ENCODE data around the gene RANBP17.
"Not testable (repeated sequence)": the region's sequence is repeated elsewhere in the genome, so short reads cannot be mapped to it uniquely, and the experiment has no call there.

RANBP17 gene

DNA sequence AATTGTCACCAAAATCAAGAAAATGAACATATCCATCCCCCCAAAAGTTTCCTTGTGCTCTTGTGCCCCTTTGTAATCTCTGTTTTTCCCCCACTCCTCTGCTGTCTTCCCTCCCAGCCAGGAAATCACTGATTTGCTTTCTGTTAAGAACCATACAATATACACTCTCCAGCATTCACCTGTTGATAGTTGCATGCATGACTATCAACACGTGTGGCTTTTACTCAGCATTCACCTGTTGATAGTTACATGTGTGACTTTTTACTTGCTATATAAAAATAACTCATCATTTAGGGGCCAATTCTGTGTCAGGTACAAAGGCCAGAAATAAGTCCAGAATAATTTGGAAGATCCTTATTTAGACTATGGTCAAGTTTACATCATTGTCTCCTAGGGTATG is 6.0 kb downstream of the RANBP17 start:
- no peak for DNase-seq (ENCODE audit: low read depth)

DNA sequence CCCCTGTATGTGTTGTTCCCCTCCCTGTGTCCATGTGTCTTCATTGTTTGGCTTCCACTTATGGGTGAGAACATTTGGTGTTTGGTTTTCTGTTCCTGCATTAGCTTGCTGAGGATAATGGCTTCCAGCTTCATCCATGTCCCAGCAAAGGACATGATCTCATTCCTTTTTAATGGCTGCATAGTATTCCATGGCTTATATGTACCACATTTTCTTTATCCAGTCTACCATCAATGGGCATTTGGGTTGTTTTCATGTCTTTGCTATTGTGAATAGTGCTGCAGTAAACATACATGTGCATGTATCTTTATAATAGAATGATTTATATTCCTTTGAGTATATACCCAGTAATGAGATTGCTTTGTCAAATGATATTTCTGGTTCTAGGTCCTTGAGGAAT is 8.6 kb downstream of the RANBP17 start:
- DNase-seq (ENCODE audit: low read depth) = not testable (repeated sequence)

DNA sequence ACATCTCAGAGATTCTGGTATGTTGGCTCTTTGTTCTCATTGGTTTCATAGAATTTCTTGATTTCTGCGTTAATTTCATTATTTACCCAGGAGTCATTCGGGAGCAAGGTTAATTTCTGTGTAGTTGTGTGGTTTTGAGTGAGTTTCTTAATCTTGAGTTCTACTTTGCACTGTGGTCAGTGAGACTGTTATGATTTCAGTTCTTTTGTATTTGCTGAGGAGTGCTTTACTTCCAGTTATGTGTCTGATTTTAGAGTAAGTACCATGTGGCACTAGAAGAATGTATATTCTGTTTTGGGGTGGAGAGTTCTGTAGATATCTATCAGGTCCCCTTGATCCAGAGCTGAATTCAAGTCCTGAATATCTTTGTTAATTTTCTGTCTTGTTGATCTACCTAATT is 12.2 kb downstream of the RANBP17 start:
- no peak for DNase-seq (ENCODE audit: low read depth)

DNA sequence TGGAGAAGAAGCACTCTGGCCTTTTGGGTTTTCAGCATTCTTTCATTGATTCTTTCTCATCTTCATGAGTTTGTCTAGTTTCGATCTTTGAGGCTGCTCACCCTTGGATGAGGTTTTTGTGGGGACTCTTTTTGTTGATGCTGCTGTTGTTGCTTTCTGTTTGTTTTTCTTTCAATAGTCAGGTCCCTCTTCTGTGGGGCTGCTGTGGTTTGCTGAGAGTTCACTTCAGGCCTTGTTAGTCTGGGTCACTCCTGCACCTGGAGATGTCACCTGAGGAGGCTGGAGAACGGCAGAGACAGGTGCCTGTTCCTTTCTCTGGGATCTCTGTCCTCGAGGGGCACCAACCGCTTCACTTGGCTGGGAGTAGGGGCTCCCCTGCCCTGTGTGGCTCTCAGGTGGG is 14.0 kb downstream of the RANBP17 start:
- DNase-seq (ENCODE audit: low read depth) = no peak

DNA sequence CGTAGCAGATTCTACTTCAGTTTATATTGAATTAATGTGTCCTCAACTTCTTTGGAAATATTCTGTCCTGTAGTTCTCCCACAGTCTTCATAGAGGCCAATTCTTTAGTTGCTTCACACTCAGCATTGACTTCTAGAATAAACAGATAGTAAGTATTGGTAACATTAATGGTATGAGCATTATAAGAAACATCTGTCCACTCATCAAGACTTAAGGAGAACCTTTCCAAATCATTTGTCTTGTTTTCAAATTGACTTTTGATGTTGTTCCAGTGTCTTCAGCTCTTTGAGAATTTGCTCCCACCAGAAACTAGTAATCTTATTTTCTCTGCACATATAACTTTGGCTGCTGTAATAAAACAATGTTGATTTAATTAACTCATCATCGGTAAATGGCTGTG is 18.3 kb downstream of the RANBP17 start:
- no peak for DNase-seq (ENCODE audit: low read depth)

DNA sequence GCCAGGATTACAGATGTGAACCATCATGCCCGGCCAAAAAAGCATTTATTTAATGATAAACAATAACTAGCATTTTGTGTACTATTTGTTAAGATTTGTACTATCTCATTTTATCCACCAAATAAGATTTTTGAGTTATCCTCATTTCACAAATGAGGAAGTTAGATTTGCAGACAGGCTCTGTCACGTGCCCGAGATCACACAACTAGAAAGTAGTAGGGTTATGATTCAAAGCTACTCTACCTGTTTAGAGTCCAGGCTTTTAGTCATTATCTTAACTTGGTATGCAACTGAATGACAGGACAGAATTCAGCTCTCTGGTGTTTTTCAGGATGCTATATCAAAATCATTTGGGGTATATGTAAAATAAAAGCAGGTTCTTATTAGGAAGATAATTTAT is 20.5 kb downstream of the RANBP17 start:
- DNase-seq (ENCODE audit: low read depth) = no peak

DNA sequence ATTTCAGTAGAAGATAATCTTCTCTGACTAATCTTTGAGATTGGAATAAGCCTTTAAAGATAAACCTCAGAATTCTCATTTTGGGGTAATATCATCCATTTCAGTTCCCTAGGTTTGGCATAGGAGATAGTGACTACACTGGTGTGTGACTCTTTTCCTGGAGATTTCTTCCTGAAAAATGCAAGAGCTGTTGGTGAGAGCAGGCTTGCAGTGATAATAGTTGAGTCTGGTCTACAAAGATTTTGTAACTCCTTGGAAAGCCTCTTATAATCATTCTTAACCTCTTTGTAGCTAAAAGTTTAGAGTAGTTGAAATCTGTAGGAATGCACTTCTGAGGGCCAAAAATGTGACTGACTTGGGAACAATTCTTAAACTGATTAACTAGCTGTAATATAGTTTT is 23.4 kb downstream of the RANBP17 start:
- no peak for DNase-seq (ENCODE audit: low read depth)

DNA sequence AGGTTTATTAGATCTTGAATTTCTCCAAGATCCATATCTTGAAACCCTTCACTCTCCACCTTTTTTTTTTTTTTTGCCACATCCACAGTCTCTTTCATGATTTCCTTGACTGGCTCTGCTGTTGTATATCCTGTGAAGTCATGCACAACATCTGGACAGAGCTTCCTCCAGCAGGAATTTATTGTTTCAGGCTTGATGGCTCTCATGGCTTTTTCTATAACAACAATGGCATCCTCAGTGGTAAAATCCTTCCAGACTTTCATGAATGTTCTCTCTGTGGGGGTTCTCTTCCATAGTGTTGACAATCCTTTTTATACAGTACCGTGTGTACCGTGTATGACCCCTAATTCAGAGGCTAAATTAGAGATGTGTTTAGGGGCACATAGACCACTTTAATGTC is 24.0 kb downstream of the RANBP17 start:
- no peak for DNase-seq (ENCODE audit: low read depth)

DNA sequence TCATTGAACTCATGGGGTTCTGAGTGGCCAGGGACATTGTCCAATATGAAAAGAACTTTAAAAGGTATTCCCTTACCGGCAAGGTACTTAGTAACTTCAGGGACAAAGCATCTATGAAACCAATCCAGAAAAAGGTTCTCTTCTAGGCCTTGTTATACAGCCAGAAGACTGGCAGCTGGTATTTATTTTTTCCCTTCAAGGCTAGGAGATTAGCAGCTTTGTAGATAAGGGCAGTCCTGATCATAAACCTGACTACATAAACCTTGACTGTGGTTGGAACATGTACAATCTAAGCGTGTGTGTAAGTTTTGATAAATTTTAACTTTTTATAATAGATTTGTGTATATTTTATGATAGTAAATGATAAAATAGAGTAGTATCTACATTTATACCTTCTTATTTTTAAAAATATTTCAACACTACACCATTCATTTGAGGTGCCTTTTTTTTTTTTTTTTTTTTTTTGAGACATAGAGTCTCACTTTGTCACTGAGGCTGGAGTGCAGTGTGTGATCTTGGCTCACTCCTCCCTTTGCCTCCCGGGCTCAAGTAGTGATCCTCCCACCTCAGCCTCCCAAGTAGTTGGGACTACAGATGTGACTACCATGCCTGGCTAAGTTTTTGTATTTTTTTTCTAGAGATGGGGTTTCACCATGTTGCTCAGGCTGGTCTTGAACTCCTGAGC is 24.5 kb downstream of the RANBP17 start:
- DNase-seq (ENCODE audit: low read depth) = no peak

DNA sequence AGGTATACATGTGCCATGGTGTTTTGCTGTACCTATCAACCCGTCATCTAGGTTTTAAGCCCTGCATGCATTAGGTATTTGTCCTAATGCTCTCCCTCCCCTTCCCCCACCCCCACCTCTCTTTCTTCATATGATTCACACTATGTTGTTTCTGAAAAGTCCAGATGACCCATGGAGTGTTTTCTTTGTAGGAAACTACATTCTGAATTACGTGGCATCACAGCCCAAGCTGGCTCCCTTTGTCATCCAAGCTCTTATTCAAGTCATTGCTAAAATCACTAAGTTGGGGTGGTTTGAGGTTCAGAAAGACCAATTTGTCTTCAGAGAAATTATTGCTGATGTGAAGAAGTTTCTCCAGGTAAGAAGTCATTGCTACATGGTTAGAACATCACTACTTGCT is 30.4 kb downstream of the RANBP17 start:
- DNase-seq (ENCODE audit: low read depth) = no peak

DNA sequence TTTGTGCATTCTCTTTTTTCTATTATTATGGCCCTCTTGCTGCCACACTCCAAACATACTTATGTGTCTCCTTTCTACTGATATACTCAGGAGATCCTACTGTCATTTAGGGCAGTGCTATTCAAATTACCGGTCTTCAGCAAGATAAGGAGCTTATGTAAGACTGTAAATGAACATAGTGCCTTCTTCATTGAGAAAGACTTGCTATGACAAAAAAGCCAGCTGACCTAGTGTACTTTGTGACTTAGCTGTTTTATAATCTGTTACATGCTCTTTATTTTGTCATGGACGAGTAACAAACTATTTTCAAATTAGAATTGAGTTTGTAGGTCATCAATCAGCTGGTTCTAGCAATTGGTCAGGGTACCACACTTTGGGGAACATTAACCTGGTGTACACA is 32.8 kb downstream of the RANBP17 start:
- DNase-seq (ENCODE audit: low read depth) = no peak

DNA sequence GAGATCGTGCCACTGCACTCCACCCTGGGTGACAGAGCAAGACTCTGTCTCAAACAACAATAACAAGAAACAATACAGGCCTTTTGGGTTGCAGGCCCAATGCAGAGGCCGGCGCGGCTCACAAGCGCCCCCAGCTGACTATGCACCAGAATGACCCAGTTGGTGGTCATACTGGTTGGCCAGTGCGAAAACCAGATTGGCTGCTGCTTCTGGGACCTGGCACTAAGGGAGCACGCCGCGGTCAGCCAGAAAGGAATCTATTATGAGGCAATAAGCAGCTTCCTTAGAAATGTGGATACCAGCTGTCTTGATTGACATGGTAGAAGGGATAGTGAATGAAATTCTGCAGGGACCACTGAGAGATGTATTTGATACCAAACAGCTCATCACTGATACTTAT is 35.0 kb downstream of the RANBP17 start:
- no peak for DNase-seq (ENCODE audit: low read depth)

DNA sequence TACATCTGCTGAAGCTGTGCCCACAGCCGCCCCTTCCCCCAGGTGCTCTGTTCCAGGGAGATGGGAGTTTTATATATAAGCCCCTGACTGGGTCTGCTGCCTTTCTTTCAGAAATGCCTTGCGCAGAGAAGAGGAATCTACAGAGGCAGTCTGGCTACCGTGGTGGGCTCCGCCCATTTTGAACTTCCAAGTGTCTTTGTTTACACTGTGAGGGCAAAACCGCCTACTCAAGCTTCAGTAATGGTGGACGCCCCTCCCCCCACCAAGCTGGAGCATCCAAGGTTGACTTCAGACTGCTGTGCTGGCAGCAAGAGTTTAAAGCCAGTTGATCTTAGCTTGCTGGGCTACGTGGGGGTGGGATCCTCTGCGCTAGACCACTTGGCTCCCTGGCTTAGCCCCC is 41.3 kb downstream of the RANBP17 start:
- no peak for DNase-seq (ENCODE audit: low read depth)

DNA sequence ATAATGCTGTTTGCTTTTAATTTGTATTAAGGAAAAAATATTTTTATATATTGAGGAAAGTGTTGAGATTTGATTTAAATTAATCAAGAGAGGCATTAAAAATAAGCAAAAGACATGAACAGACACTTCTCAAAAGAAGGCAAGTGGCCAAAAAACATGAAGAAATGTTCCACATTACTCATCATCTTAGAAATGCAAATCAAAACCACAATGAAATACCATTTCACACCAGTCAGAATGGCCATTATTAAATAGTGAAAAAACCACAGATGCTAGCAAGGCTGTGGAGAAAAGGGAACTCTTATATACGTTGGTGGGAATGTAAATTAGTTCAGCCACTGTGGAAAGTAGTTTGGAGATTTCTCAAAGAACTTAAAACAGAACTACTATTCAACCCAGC is 45.9 kb downstream of the RANBP17 start:
- DNase-seq (ENCODE audit: low read depth) = no peak

DNA sequence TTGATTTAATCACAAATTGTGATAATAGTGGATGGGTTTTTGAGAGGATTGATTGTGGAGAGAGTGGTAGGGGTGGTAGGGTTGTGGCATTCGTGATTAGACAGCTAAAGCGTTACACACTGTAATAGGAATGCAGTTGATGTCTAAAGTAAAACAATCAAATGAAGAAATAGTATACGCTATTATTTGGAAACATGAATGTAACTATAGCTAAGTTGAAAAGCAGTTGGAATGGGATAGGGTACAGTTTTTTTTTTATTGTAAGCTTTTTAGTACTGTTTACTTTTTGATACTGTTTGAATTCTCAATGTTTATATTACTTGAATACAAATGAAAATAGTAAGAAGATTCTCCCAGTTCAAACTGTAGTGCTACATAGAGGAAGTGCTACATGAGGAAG is 51.8 kb downstream of the RANBP17 start:
- no peak for DNase-seq (ENCODE audit: low read depth)

DNA sequence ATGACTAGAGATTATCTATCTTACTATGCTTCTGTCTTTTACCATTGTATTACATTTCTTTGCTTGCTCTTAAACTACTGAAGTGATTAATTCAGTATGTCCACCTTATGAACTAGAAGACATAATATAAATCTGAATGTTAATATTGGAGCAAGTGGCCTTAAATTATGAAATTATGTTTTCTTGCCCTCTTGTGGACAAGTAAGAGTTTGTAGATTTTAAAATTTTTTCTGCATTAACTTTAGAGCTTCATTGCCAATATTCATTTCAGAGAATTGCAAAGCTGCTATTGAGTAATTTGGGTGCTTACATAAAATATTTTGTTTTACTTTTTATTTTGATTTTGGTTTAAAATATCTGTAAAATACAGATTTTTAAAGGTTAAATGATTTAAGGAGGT is 55.3 kb downstream of the RANBP17 start:
- DNase-seq (ENCODE audit: low read depth) = no peak

DNA sequence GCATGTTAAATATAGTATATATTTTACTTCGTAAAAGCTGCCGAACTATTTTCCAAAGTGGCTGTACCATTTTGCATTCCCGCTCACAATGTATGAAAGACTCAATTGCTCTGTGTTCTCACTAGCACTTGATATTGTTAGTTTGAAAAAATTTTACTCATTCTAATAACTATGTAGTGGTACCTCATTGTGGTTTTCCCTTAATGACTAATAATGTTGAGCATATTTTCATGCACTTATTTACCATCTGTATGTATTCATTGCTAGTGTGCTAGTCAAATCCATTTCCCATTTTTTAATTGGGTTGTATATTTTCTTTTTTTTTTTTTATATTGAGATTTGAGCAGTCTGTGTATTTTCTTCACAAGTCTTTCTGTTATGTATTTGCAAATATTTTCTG is 58.4 kb downstream of the RANBP17 start:
- DNase-seq (ENCODE audit: low read depth) = no peak

DNA sequence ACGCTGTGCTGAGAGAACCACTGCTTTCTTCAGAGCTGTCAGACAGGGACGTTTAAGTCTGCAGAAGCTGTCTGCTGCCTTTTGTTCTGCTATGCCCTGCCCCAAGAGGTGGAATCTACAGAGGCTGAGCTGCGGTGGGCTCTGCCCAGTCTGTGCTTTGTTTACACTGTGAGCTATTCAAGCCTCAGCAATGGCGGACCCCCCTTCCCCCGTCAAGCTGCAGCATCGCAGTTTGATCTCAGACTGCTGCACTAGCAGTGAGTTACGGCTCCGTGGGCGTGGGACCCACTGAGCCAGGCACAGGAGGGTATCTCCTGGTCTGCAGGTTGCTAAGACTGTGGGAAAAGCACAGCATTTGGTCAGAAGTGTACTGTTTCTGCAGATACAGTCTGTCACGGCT is 60.5 kb downstream of the RANBP17 start:
- not testable (repeated sequence) for DNase-seq (ENCODE audit: low read depth)

DNA sequence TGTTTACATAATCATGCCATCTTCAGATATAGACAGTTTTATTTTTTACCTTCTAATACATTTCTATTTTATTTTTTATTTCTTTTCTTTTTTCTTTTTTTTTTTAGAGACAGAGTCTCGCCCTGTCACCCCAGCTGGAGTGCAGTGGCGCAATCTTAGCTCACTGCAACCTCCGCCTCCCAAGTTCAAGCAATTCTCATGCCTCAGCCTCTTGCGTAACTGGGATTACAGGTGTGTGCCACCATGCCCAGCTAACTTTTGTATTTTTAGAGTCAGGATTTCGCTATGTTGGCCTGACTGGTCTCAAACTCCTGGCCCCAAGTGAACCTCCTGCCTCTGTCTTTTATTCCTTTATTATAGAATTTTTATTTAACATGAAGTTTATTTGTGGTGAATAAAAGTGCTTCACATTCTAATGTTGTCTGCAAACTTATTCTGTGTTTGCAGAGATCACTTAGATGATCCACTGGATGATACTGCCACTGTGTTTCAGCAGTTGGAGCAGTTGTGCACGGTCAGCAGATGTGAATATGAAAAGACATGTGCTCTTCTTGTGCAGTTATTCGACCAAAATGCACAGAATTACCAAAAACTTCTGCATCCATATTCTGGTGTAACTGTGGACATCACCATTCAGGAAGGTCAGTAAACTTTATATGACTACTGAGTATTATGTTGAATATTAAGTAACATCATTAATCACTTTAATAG is 62.2 kb downstream of the RANBP17 start:
- DNase-seq (ENCODE audit: low read depth) = no peak

DNA sequence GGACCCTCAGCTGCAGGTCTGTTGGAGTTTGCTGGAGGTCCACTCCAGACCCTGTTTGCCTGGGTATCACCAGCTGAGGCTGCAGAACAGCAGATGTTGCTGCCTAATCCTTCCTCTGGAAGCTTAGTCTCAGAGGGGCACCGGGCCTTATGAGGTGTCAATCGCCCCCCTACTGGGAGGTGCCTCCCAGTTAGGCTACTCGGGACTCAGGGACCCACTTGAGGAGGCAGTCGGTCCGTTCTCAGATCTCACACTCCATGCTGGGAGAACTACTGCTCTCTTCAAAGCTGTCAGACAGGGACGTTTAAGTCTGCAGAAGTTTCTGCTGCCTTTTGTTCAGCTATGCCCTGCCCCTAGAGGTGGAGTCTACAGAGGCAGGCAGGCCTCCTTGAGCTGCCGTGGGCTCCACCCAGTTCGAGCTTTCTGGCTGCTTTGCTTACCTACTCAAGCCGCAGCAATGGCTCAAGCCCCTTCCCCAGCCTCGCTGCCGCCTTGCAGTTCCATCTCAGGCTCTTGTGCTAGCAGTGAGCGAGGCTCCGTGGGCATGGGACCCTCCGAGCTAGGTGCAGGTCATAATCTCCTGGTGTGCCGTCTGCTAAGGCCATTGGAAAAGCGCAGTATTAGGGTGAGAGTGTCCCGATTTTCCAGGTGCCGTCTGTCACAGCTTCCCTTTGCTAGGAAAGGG is 73.9 kb downstream of the RANBP17 start:
- DNase-seq (ENCODE audit: low read depth) = not testable (repeated sequence)

DNA sequence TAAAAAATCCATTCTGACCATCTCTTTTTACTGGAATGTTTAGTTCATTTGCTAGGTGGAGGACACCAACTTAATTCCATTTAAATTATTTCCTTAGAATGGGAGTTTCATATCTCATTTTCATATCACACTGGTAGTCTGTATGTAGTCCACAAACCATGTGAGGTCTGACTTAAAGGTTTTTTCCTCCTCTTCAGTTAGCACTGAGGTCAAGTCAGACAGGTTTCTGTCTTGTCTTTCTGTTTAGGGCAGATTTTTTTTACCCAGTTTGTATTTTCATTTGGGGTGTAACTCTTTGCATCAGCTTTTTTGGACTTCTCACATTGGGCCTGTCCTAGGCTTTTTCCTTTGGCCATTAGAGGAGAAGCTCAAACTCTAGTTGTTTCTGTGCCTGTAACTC is 75.3 kb downstream of the RANBP17 start:
- DNase-seq (ENCODE audit: low read depth) = no peak

DNA sequence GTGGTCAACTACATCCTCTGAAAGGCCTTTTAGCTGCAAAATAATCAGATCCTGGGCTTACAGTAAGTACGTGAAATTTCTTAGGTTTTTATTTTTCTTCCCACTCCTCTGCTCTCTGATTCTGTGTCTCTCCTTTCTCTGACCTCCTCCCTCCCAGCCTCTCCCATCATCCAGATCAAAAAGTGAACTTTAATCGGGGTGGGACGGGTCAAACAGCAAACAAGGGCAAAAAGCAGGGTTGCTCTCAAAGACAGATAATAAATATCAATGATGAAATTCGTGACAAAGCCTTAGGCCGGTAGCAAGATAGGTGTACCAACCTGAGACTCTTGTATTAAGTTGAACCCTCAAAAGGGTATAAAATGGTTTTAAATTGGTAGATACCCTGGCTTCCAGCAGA is 76.1 kb downstream of the RANBP17 start:
- DNase-seq (ENCODE audit: low read depth) = no peak

DNA sequence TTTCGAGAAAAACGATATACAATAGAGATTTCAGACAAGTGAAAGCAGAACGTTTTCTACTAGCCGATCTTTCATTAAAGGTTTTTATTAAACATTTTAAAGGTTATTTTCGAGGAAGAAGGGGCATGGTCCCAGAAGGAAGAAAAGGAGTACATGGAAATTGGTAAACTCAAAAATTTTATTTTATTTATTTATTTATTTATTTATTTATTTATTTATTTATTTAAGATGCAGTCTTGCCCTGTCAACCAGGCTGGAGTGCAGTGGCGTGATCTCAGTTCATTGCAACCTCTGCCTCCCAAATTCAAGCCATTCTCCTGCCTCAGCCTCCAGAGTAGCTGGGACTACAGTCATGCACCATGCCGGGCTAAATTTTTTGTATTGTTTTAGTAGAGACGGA is 77.4 kb downstream of the RANBP17 start:
- no peak for DNase-seq (ENCODE audit: low read depth)

DNA sequence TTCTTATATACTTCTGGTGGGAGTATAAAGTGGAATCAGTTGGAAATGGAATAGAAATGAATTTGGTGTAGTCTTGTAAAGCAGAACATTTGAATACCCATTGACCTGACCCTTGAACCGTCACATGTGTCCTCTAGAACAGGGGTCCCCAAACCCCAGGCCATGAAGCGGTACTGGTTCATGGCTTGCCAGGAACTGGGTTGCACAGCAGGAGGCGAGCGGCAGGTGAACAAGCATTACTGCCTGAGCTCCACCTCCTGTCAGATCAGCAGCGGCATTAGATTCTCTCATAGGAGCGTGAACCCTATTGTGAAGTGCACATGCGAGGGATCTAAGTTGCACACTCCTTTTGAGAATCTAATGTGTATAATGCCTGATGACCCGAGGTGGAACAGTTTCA is 80.0 kb downstream of the RANBP17 start:
- DNase-seq (ENCODE audit: low read depth) = no peak

Measured in stimulated activated CD4-positive, alpha-beta T cell treated with anti-CD3 and anti-CD28 coated beads, Interleukin-2, amount 100 ng/mL, for 4 hours (primary cell).